ENCODE data around the gene PGK2. TPM values are rescaled to one million over a fixed set of nuclear protein-coding genes. Genes with fewer than 3 reads are reported as not detected.

The PGK2 gene
- total and polyA plus RNA-seq, 2 of the 8 experiments (the other 6 are each of a cell fraction or from before 2014, with no cell fraction given) = not detected

- TF ChIP-seq NANOG (IDR thresholded peaks at IDR 0.05; ENCODE audit: insufficient read depth, low read depth, low read length, poor library complexity, severe bottlenecking) (no peak), CTBP2 (IDR thresholded peaks at IDR 0.05; ENCODE audit: borderline replicate concordance, insufficient read depth, insufficient read length, low read length) (no peak), RAD21 (IDR thresholded peaks at IDR 0.05 in 1 of 2, conservative IDR thresholded peaks at IDR 0.05 in 1 of 2; ENCODE audit: low read depth in 2 of 2, low read length in 2 of 2) (no peak)
These were observed 43.7 kb downstream of the PGK2 start (continued) for GRCh38 chr6:49743429-49743828.

All from H1 (cell line).